Coronary artery (tissue), 2 donors: ENCODE data around the gene CMAS.

Experiments used
- DNase-seq: peaks from one replicate; pipeline ENCODE4 v3.0.0-alpha.2; 2017; ENCODE audit warnings: low spot score
- H3K27ac ChIP-seq, 2 donors: fragments of 200-600 bp; sonication (generic); one replicate each; pipeline ENCODE4 v1.5.1; 2016 to 2019
- H3K4me3 ChIP-seq: fragments of 200-600 bp; sonication (generic); 2 replicates; pipeline ENCODE4 v1.5.1; 2016; ENCODE audit warnings: mild to moderate bottlenecking, moderate library complexity
- CTCF ChIP-seq: fragments of 200-600 bp; sonication (generic); IDR thresholded peaks from one replicate; pipeline ENCODE4 v1.5.1; 2019; ENCODE audit warnings: antibody characterized with exemption

The CMAS gene

DNA sequence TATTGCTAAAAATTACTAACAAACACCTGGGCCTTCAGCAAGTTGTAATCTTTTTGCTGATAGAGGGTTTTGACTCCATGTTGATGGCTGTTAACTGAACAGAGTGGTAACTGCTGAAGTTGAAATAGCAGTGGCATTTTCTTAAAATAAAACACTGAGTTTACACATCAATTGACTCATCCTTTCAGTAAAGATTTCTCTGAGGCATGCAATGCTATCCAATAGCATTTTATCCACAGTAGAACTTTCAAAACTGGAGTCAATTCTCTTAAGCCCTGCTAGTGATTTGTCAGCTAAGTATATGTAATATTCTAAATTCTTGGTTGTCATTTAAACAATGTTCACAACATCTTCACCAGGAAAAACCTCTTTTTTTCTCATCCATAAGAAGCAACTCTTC is 59.5 kb downstream of the CMAS start:
- TF ChIP-seq CTCF: no peak
- DNase-seq: no peak
- Histone ChIP-seq H3K4me3 (no peak overlapping the region), H3K27ac (no peak overlapping the region)

DNA sequence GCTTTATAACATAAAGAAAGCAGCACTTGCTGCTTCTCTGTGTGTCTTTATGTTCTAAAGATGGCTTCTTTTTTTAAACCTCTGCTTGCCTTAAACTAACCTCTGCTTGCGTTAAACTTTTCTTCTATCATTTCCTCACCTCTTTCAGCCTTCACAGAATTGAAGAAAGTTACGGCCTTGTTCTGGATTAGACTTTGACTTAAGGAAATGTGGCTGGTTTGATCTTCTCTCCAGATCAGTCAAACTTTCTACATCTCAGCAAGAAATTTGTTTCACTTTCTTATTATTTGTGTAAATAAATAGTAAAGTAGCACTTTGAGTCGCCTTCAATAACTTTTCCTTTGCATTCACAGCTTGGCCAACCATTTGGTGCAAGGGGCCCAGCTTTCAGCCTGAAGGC is 64.2 kb downstream of the CMAS start:
- no peak for TF ChIP-seq CTCF
- no peak for DNase-seq
- H3K4me3 ChIP-seq: no peak overlapping the region
- H3K27ac ChIP-seq: no peak overlapping the region
